NCI-H446 (cell line): ENCODE results near the gene FOXJ3.

Experiments
- DNase-seq, 2 experiments: peaks; one replicate each; lab custom pipeline; 2025; lab: John Stamatoyannopoulos, UW

FOXJ3 gene

GRCh38 chr1:42144711-42145388 is 190.2 kb downstream of the FOXJ3 start:
- no peak for DNase-seq

GRCh38 chr1:42143896-42144710 is 190.9 kb downstream of the FOXJ3 start:
- no peak for DNase-seq

GRCh38 chr1:42142894-42143675 is 191.9 kb downstream of the FOXJ3 start:
- DNase-seq: no peak

GRCh38 chr1:42141978-42142377 is 193.1 kb downstream of the FOXJ3 start:
- DNase-seq: no peak

- no peak for DNase-seq
These were observed 194.8 kb downstream of the FOXJ3 start for GRCh38 chr1:42140191-42140590.

GRCh38 chr1:42139444-42139843 is 195.6 kb downstream of the FOXJ3 start:
- DNase-seq: no peak

- no peak for DNase-seq
These were observed 196.4 kb downstream of the FOXJ3 start for GRCh38 chr1:42138586-42138985.

GRCh38 chr1:42137766-42138165 is 197.3 kb downstream of the FOXJ3 start:
- DNase-seq: no peak

GRCh38 chr1:42136466-42136865 is 198.6 kb downstream of the FOXJ3 start:
- DNase-seq: no peak

- DNase-seq: no peak
These were observed 199.6 kb downstream of the FOXJ3 start for GRCh38 chr1:42135426-42135825.

GRCh38 chr1:42133809-42134526 is 201.1 kb downstream of the FOXJ3 start:
- DNase-seq: no peak

GRCh38 chr1:42133390-42133789 is 201.6 kb downstream of the FOXJ3 start:
- no peak for DNase-seq

- DNase-seq: no peak
These were observed 204.9 kb downstream of the FOXJ3 start for GRCh38 chr1:42130061-42130660.

- no peak for DNase-seq
These were observed 206.1 kb downstream of the FOXJ3 start for GRCh38 chr1:42128964-42129363.

- DNase-seq: no peak
These were observed 206.5 kb downstream of the FOXJ3 start for GRCh38 chr1:42128499-42128898.

GRCh38 chr1:42127767-42128166 is 207.3 kb downstream of the FOXJ3 start:
- DNase-seq: no peak
